CD14-positive monocyte (primary cell): ENCODE measurements around the gene SERPINA4. TPM values are rescaled to one million over a fixed set of nuclear protein-coding genes. Genes with fewer than 3 reads are reported as not detected.

ENCODE experiments used
- DNase-seq, 3 donors: peaks; one replicate each; pipeline ENCODE4 v3.0.0-alpha.2; 2011 to 2022
- H2AFZ ChIP-seq: 2 replicates; pipeline ENCODE4 v1.6.0; 2012; ENCODE audit warnings: mild to moderate bottlenecking, low read depth, low read length, inconsistent platforms; ENCODE audit not compliant: insufficient read depth, poor library complexity, severe bottlenecking
- H3K27ac ChIP-seq, 2 donors: 1 replicate in 1 of 2; 2 replicates in 1 of 2; pipeline ENCODE4 v1.5.1; 2012 to 2013; ENCODE audit warnings: low read length in 2 of 2, control low read depth in 1 of 2, inconsistent platforms in 1 of 2, low read depth in 1 of 2, mild to moderate bottlenecking in 1 of 2
- H3K27me3 ChIP-seq, 2 donors: one replicate each; pipeline versions ENCODE4 v1.6.0 to v1.6.1; 2011 to 2013; ENCODE audit warnings: low read length in 2 of 2; ENCODE audit not compliant: control insufficient read depth in 2 of 2, insufficient read depth in 2 of 2
- H3K36me3 ChIP-seq, 2 donors: replicated peaks in 1 of 2; 1 replicate in 1 of 2; 2 replicates in 1 of 2; pipeline versions ENCODE4 v1.5.1 to v1.6.1; 2012 to 2013; ENCODE audit warnings: low read length in 2 of 2, control low read depth in 1 of 2, inconsistent platforms in 1 of 2, mild to moderate bottlenecking in 1 of 2; ENCODE audit not compliant: insufficient read depth in 2 of 2, control insufficient read depth in 1 of 2
- H3K4me1 ChIP-seq, 2 donors: 1 replicate in 1 of 2; 2 replicates in 1 of 2; pipeline versions ENCODE4 v1.5.1 to v1.6.1; 2012 to 2013; ENCODE audit warnings: low read length in 2 of 2, control low read depth in 1 of 2, inconsistent platforms in 1 of 2, mild to moderate bottlenecking in 1 of 2, moderate library complexity in 1 of 2; ENCODE audit not compliant: insufficient read depth in 2 of 2, control insufficient read depth in 1 of 2
- H3K4me2 ChIP-seq: replicated peaks from 2 replicates; pipeline ENCODE3; 2012; ENCODE audit warnings: low read length, moderate library complexity, mild to moderate bottlenecking; ENCODE audit not compliant: poor library complexity, severe bottlenecking; ENCODE audit errors: extremely low read depth
- H3K4me3 ChIP-seq, 3 experiments: fragments of 200-600 bp in 1 of 3; sonication (generic) in 1 of 3; replicated peaks in 1 of 3; 1 replicate in 2 of 3; 2 replicates in 1 of 3; pipeline ENCODE4 v1.5.1; 2011 to 2013; ENCODE audit warnings: low read length in 3 of 3, mild to moderate bottlenecking in 3 of 3, control low read depth in 2 of 3, low read depth in 2 of 3, inconsistent platforms in 1 of 3, moderate library complexity in 1 of 3
- H3K79me2 ChIP-seq: 2 replicates; pipeline ENCODE4 v1.6.0; 2012; ENCODE audit warnings: mild to moderate bottlenecking, control low read depth, inconsistent platforms, low read length, moderate library complexity; ENCODE audit not compliant: insufficient read depth
- H3K9ac ChIP-seq: 2 replicates; pipeline ENCODE4 v1.6.0; 2017; ENCODE audit warnings: low read length, mild to moderate bottlenecking; ENCODE audit not compliant: insufficient read depth, poor library complexity, severe bottlenecking
- H3K9me3 ChIP-seq, 2 donors: replicated peaks in 1 of 2; 1 replicate in 1 of 2; 2 replicates in 1 of 2; pipeline versions ENCODE4 v1.5.1 to v1.6.1; 2012 to 2013; ENCODE audit warnings: low read length in 2 of 2, control low read depth in 1 of 2; ENCODE audit not compliant: control insufficient read depth in 1 of 2, insufficient read depth in 1 of 2
- H4K20me1 ChIP-seq: 2 replicates; pipeline ENCODE4 v1.6.0; 2012; ENCODE audit warnings: mild to moderate bottlenecking, low read length, control low read depth, moderate library complexity; ENCODE audit not compliant: insufficient read depth
- H3K27ac Mint-ChIP-seq, 7 donors: one replicate each; pipeline ENCODE4 v1.8.0; 2020; ENCODE audit warnings: mild to moderate bottlenecking in 7 of 7, mixed read lengths in 7 of 7, moderate library complexity in 6 of 7, inconsistent platforms in 2 of 7
- H3K27me3 Mint-ChIP-seq, 3 donors: one replicate each; pipeline ENCODE4 v1.8.0; 2021 to 2022; ENCODE audit warnings: low read depth in 3 of 3, mild to moderate bottlenecking in 3 of 3, mixed read lengths in 3 of 3, moderate library complexity in 3 of 3, inconsistent platforms in 1 of 3
- H3K36me3 Mint-ChIP-seq, 2 donors: one replicate each; pipeline ENCODE4 v1.8.0; 2020; ENCODE audit warnings: mixed read lengths in 2 of 2, inconsistent platforms in 1 of 2, mild to moderate bottlenecking in 1 of 2
- H3K4me1 Mint-ChIP-seq: one replicate; pipeline ENCODE4 v1.8.0; 2020; ENCODE audit warnings: mild to moderate bottlenecking, mixed read lengths
- H3K4me3 Mint-ChIP-seq, 2 donors: one replicate each; pipeline ENCODE4 v1.8.0; 2020; ENCODE audit warnings: mild to moderate bottlenecking in 2 of 2, mixed read lengths in 2 of 2, moderate library complexity in 1 of 2
- H3K9me3 Mint-ChIP-seq, 7 donors: one replicate each; pipeline ENCODE4 v1.8.0; 2020 to 2022; ENCODE audit warnings: mixed read lengths in 7 of 7, mild to moderate bottlenecking in 6 of 7, moderate library complexity in 6 of 7, inconsistent platforms in 2 of 7
- WGBS: methylation state at CpG from one replicate; pipeline ENCODE4 v1.1.5; 2013; ENCODE audit warnings: missing lambda C conversion rate; ENCODE audit not compliant: insufficient coverage; 5-methylcytosine and 5-hydroxymethylcytosine counted together
- intact Hi-C, 2 donors: fragments of 100-400 bp; cut with micrococcal nuclease; formaldehyde crosslinking; loops; one replicate each; pipeline versions ENCODE4 v1.15.0 to v1.15.1; 2023
- polyA plus RNA-seq, 3 donors: library from polyadenylated mRNA; depleted of rRNA in 1 of 3; unstranded in 2 of 3; stranded (reverse) in 1 of 3; fragments of 300-500 nt in 2 of 3; fragments of >200 nt in 1 of 3; fragmentation: Illumina TruSeq in 2 of 3; gene quantifications; 1 replicate in 2 of 3; 2 replicates in 1 of 3; pipeline ENCODE4 v1.2.3, GENCODE V29; 2012 to 2021
- TF ChIP-seq, protein P1 (sequence below): fragments of 200-600 bp; IDR thresholded peaks from one replicate; pipeline ENCODE4 v1.8.0; 2022; ENCODE audit warnings: antibody characterized with exemption, mild to moderate bottlenecking

SERPINA4 gene
- polyA plus RNA-seq, 3 donors, result not detected

DNA sequence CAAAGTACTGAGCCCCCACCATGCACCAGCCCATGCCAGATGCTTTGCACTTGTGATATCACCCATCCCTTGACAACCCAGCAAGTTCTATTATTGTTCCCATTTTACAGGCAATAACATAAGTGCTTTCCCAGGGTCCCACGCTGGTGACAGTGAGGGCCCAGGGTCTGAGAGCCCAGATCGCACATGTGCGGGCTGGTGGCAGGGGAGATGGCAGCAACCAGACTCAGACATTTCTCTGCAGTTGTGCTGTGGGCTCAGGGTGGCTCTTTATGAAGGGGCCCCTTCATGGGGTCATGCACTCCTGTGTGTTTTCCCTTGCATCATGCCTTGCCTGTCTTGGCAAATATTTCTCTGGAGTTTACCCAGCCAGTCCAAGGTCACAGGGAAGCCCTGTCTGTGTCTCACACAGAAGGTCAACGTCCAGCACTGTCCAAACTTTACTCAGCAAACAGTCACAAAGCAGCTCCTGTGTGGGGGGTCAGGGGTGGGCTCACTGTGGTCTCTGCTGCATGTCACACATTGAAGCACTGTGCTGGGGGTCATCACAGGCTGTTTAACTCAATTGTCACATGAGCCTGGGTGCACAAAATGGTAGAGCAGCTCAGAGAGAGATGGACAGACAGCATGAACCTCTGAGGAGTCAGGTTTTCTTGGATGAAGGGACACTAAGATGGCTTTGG lies 32.6 kb downstream of the SERPINA4 start:
- Histone ChIP-seq H3K4me3 (no peak overlapping the region), H3K9me3 (no peaks in the 10 kb centered on the region), H3K79me2 (no peaks in the 10 kb centered on the region), H3K9ac (no peak overlapping the region), H3K27ac (no peak overlapping the region), H4K20me1 (no peaks in the 10 kb centered on the region), H3K27me3 (no peaks in the 10 kb centered on the region), H3K36me3 (no peaks in the 10 kb centered on the region), H2AFZ (no peak overlapping the region), H3K4me2 (no peak overlapping the region), H3K4me1 (no peaks in the 10 kb centered on the region)
- Mint-ChIP-seq H3K9me3 (peaks cover 0 to 2% (median 0%) of the 10 kb centered on the region in 7 donors), H3K36me3 (no peaks in the 10 kb centered on the region), H3K4me3 (no peak overlapping the region), H3K27ac (peak overlapping the region in 1 of 7 donors; percentile 26), H3K27me3 (peaks cover 5 to 7% (median 6%) of the 10 kb centered on the region in 3 donors), H3K4me1 (no peaks in the 10 kb centered on the region)
- no peak for DNase-seq
- WGBS, result 90% methylated on average over 3 of the region's 4 CpGs
- intact Hi-C loops, result no loop called here
- TF ChIP-seq, protein P1, sequence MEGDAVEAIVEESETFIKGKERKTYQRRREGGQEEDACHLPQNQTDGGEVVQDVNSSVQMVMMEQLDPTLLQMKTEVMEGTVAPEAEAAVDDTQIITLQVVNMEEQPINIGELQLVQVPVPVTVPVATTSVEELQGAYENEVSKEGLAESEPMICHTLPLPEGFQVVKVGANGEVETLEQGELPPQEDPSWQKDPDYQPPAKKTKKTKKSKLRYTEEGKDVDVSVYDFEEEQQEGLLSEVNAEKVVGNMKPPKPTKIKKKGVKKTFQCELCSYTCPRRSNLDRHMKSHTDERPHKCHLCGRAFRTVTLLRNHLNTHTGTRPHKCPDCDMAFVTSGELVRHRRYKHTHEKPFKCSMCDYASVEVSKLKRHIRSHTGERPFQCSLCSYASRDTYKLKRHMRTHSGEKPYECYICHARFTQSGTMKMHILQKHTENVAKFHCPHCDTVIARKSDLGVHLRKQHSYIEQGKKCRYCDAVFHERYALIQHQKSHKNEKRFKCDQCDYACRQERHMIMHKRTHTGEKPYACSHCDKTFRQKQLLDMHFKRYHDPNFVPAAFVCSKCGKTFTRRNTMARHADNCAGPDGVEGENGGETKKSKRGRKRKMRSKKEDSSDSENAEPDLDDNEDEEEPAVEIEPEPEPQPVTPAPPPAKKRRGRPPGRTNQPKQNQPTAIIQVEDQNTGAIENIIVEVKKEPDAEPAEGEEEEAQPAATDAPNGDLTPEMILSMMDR, result no peak

- no peaks in the 10 kb centered on the region for H3K79me2 ChIP-seq
- H3K4me1 ChIP-seq, result no peaks in the 10 kb centered on the region
- TF ChIP-seq, protein P1, result no peak
- no peak overlapping the region for H3K27ac ChIP-seq
- 100% methylated on average over 5 of the region's 7 CpGs for WGBS
- no peak overlapping the region for H3K4me3 Mint-ChIP-seq
- H3K9me3 Mint-ChIP-seq, result peaks cover 0 to 2% (median 0%) of the 10 kb centered on the region in 7 donors
- no peak overlapping the region for H2AFZ ChIP-seq
- no peaks in the 10 kb centered on the region for H3K36me3 Mint-ChIP-seq
- H3K4me2 ChIP-seq, result no peak overlapping the region
- DNase-seq, result no peak
- H3K27me3 Mint-ChIP-seq, result peaks cover 5 to 8% (median 6%) of the 10 kb centered on the region in 3 donors
- intact Hi-C loops, result no loop called here
- H3K9me3 ChIP-seq, result no peaks in the 10 kb centered on the region
- H3K36me3 ChIP-seq, result no peaks in the 10 kb centered on the region
- H3K27me3 ChIP-seq, result no peaks in the 10 kb centered on the region
- H3K4me3 ChIP-seq, result no peak overlapping the region
- no peak overlapping the region for H3K9ac ChIP-seq
- H3K27ac Mint-ChIP-seq, result no peak overlapping the region
- no peaks in the 10 kb centered on the region for H4K20me1 ChIP-seq
- H3K4me1 Mint-ChIP-seq, result no peaks in the 10 kb centered on the region
Measured at GRCh38 chr14:94594441-94594840, 33.2 kb downstream of the SERPINA4 start.
